Stimulated activated naive CD8-positive, alpha-beta T cell treated with anti-CD3 and anti-CD28 coated beads, Interleukin-15, Interleukin-2, amounts not matched to agents 100 ng/mL and 50 ng/mL, for 24 hours (primary cell): ENCODE results near the gene HAGHL.

ENCODE experiments used
- H3K27ac Mint-ChIP-seq: one replicate; pipeline ENCODE4 v1.8.0; 2021; ENCODE audit warnings: mild to moderate bottlenecking, mixed read lengths
- H3K27me3 Mint-ChIP-seq: one replicate; pipeline ENCODE4 v1.8.0; 2021; ENCODE audit warnings: mixed read lengths
- H3K36me3 Mint-ChIP-seq: one replicate; pipeline ENCODE4 v1.8.0; 2021; ENCODE audit warnings: low read depth, mixed read lengths
- H3K4me1 Mint-ChIP-seq: one replicate; pipeline ENCODE4 v1.8.0; 2021; ENCODE audit warnings: low read depth, mixed read lengths
- H3K4me3 Mint-ChIP-seq: one replicate; pipeline ENCODE4 v1.8.0; 2021; ENCODE audit warnings: mild to moderate bottlenecking, mixed read lengths
- H3K9me3 Mint-ChIP-seq: one replicate; pipeline ENCODE4 v1.8.0; 2021; ENCODE audit warnings: mixed read lengths

Gene HAGHL

GRCh38 chr16:720447-720989 lies 6.4 kb upstream of the HAGHL start:
- Mint-ChIP-seq H3K9me3 (no peaks in the 10 kb centered on the region), H3K36me3 (no peaks in the 10 kb centered on the region), H3K27ac (peak overlapping the region; percentile 85), H3K4me3 (peak overlapping the region; percentile 83), H3K4me1 (peaks cover 38% of the 10 kb centered on the region), H3K27me3 (no peaks in the 10 kb centered on the region)

- no peaks in the 10 kb centered on the region for H3K27me3 Mint-ChIP-seq
- peak within 1 kb of the TSS; percentile 83 for H3K4me3 Mint-ChIP-seq
- H3K36me3 Mint-ChIP-seq, result no peaks in the 10 kb centered on the region
- peak within 1 kb of the TSS; percentile 85 for H3K27ac Mint-ChIP-seq
- H3K9me3 Mint-ChIP-seq, result no peaks in the 10 kb centered on the region
- peaks cover 34% of the 10 kb centered on the region for H3K4me1 Mint-ChIP-seq
Measured at GRCh38 chr16:720990-721764, 5.7 kb upstream of the HAGHL start, which contains the start of gene ANTKMT. Gene ANTKMT (plus strand): TSS chr16:721146. CDS start chr16:721275, 129 bp downstream.

DNA sequence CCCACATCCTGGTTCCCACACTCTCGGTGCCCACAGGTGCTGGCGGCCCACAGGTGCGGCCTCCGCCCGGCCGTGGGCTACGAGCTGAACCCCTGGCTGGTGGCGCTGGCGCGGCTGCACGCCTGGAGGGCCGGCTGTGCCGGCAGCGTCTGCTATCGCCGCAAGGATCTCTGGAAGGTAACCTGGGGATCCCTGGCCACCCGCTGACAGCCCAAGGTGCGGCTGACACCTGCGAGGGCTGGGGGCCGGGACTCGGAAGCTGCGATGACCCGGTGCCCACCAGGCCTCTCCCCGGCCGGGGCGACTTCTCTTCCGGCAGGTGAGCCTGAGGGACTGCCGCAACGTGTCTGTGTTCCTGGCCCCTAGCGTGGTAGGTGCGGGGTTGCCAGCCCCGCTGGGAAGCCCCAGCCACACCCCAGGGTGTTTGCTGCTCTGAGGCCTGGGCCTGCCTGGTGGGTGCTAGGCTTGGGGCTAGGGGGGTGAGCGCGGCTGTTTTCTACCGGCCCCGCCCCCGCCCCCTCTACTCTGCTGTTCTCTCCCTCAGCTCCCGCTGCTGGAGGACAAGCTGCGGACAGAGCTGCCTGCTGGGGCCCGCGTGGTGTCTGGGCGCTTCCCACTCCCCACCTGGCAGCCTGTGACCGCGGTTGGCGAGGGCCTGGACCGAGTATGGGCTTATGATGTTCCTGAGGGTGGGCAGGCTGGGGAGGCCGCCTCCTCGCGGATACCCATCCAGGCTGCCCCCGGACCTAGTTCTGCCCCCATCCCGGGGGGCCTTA lies 5.0 kb upstream of the HAGHL start:
- Mint-ChIP-seq H3K4me1 (peaks cover 31% of the 10 kb centered on the region), H3K4me3 (peak overlapping the region; percentile 66), H3K36me3 (no peaks in the 10 kb centered on the region), H3K27ac (peak overlapping the region; percentile 45), H3K9me3 (no peaks in the 10 kb centered on the region), H3K27me3 (no peaks in the 10 kb centered on the region)

DNA sequence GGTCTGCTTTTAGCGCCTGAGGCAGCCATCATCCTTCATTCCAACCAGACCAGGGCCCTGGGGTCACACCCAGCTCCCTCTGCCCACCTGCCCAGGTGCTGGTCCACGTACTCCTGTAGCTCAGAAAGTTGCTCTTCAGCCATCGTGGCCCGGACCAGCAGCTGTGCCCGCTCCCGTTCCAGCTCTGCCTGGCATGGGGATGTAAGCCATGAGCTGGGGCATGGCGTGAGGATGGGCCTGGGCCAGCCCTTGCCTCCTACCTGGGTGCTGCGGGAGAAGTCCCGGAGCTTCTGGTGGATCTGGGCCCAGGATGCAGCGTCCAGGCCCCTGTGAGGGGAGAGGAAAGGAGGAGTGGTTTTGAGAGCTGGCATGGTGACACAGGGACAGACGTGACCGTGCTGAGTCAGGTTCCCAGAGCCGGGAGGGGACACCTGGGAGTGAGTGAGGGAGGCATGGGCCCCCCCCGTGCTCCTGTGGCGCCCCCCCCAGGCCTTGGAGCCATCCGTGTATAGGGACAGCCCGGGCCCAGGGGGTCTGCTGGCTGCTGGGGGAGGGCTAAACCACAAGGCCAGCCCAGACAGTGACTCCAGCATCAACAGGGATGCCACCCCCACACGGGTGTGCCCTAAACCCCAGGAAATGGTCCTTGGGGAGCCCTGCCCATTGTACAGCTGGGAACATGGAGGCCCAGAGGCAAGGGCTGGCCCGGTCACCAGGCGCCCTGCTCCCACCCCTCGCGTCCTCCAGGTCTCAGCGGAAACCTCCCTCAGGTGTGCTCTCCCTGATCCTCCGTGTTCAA lies 3.9 kb upstream of the HAGHL start:
- peak overlapping the region; percentile 45 for H3K4me3 Mint-ChIP-seq
- H3K36me3 Mint-ChIP-seq, result no peaks in the 10 kb centered on the region
- H3K9me3 Mint-ChIP-seq, result no peaks in the 10 kb centered on the region
- H3K4me1 Mint-ChIP-seq, result peaks cover 31% of the 10 kb centered on the region
- H3K27me3 Mint-ChIP-seq, result no peaks in the 10 kb centered on the region
- no peak overlapping the region for H3K27ac Mint-ChIP-seq

DNA sequence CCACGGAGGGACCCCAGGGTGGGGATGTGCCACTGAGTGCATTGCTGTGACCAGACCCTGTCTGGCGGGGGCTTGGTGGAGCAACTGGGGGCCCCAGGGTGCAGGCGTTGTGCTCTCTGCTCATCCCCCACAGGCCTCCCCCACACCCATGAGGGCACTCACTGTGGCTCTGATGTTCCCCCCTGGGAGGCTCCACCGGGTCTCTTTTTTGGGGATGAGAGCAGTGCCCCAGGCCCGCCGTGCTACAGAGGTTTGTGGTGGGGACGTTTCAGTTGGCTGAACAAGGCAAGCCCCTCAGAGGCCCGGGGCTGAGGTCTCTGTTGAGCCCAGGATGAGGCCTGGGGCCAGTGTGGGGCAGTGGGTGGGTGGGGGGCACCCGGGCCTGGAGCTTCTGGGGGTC lies 3.2 kb upstream of the HAGHL start:
- H3K27ac Mint-ChIP-seq, result no peak overlapping the region
- H3K4me3 Mint-ChIP-seq, result no peak overlapping the region
- H3K9me3 Mint-ChIP-seq, result no peaks in the 10 kb centered on the region
- no peaks in the 10 kb centered on the region for H3K36me3 Mint-ChIP-seq
- H3K27me3 Mint-ChIP-seq, result no peaks in the 10 kb centered on the region
- H3K4me1 Mint-ChIP-seq, result peaks cover 29% of the 10 kb centered on the region

DNA sequence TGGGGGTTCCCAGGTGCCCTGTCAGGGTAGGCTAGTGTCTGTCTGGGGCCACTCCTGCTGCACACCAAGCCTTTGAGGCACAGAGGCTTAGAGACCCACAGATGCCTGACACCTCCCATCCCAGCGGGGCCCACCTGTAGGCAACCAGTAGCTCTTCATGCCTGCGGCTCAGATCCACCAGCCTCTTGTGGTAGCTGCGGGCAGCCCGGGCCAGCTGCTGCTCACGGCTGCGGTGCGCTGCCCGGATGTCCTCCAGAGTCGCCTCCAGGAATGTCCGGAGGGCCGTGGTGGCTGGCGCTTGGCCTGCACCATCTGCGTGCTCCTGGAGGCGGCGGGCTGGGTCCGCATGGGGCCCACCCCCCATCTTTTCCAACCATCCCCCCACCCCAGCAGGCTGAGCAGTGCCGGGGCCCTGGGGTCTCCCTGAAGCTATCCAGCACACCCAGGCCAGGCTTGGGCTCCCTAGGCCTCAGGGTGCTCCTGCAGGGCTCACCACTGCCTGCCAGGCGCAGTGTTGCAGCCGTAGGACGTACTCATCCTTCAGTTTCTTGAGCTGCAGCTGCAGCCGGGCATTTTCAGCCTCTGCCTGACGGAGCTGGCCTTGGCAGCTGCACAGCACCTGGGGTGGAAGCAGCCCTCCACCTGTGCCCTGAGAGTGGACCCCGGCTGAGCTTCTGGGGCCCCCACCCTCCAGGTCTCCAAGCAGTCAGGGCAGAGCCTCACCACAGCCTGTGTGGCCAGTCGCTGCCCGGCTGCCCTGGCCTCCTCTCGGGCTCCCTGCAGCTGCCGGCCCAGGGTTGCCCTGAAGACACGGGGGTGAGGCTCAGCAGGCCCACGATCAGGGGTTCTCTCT lies 2.5 kb upstream of the HAGHL start:
- Mint-ChIP-seq H3K9me3 (no peaks in the 10 kb centered on the region), H3K27ac (no peak overlapping the region), H3K4me1 (peaks cover 22% of the 10 kb centered on the region), H3K36me3 (no peaks in the 10 kb centered on the region), H3K4me3 (no peak overlapping the region), H3K27me3 (no peaks in the 10 kb centered on the region)

- Mint-ChIP-seq H3K27ac (no peak overlapping the region), H3K27me3 (no peaks in the 10 kb centered on the region), H3K36me3 (no peaks in the 10 kb centered on the region), H3K9me3 (no peaks in the 10 kb centered on the region), H3K4me3 (no peak overlapping the region), H3K4me1 (peaks cover 16% of the 10 kb centered on the region)
Measured at GRCh38 chr16:725041-725376, 1.9 kb upstream of the HAGHL start.

DNA sequence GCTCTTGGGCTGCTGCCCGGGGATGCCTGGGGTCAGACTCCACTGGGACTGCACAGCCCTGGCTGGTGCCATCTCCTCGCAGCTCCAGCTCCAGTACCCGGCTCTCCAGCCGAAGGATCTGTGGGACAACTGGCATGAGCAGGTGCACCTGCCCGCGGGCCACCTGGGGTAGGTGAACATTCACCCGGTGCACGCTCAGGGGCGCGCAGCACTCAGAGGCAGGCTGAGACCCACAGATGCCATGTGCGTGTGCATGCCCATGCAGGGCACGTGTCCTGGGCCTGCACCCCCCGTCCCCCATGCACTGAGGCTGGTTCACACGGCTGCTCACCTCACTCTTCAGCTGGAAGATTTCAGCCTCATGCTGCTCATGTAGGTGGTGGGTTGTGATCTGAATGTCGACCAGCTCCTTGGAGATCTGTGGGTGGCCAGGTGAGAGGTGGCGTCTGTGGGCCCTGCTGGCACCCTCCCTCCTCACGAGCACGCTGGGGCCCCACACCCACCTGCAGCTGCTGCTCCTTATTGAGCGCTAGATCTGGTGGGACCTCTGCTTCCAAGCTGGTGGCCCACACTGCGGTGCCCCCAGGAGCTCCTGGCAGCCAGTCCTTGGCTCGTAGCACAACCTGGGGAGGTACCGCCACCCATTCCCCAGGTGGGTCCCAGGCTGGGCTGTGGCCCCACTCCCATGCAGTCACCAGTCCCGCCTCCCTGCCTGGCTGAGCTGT lies 1.3 kb upstream of the HAGHL start:
- no peak overlapping the region for H3K27ac Mint-ChIP-seq
- no peaks in the 10 kb centered on the region for H3K27me3 Mint-ChIP-seq
- H3K9me3 Mint-ChIP-seq, result no peaks in the 10 kb centered on the region
- H3K4me3 Mint-ChIP-seq, result no peak overlapping the region
- no peaks in the 10 kb centered on the region for H3K36me3 Mint-ChIP-seq
- H3K4me1 Mint-ChIP-seq, result peaks cover 11% of the 10 kb centered on the region

DNA sequence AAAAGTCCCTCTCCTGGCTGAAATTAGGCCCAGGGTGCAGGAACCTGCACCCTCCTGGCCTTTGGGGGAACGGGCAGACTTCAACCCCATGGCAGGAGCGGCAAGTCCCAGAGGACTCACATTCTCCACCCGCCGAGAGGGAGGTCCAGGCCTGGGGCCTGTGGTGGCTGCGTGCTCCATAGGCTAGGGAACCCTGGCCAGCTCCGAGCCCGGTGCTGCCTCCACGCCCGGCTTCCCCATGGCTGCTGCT lies 793 bp upstream of the HAGHL start:
- Mint-ChIP-seq H3K4me3 (no peak overlapping the region), H3K27ac (no peak overlapping the region), H3K36me3 (no peaks in the 10 kb centered on the region), H3K4me1 (peaks cover 11% of the 10 kb centered on the region), H3K9me3 (no peaks in the 10 kb centered on the region), H3K27me3 (no peaks in the 10 kb centered on the region)

GRCh38 chr16:727291-727977 lies 528 bp downstream of the HAGHL start:
- Mint-ChIP-seq H3K36me3 (no peaks in the 10 kb centered on the region), H3K4me3 (peak overlapping the region; percentile 70), H3K27ac (no peak overlapping the region), H3K4me1 (peaks cover 6% of the 10 kb centered on the region), H3K27me3 (no peaks in the 10 kb centered on the region), H3K9me3 (no peaks in the 10 kb centered on the region)

- no peaks in the 10 kb centered on the region for H3K9me3 Mint-ChIP-seq
- H3K4me1 Mint-ChIP-seq, result no peaks in the 10 kb centered on the region
- H3K4me3 Mint-ChIP-seq, result peak overlapping the region; percentile 51
- no peaks in the 10 kb centered on the region for H3K36me3 Mint-ChIP-seq
- H3K27ac Mint-ChIP-seq, result no peak overlapping the region
- no peaks in the 10 kb centered on the region for H3K27me3 Mint-ChIP-seq
Measured at GRCh38 chr16:728131-728889, 1.4 kb downstream of the HAGHL start.

- Mint-ChIP-seq H3K36me3 (no peaks in the 10 kb centered on the region), H3K27ac (no peak overlapping the region), H3K4me3 (peak overlapping the region; percentile 51), H3K4me1 (no peaks in the 10 kb centered on the region), H3K9me3 (no peaks in the 10 kb centered on the region), H3K27me3 (no peaks in the 10 kb centered on the region)
Measured at GRCh38 chr16:728890-729744, 2.2 kb downstream of the HAGHL start.
